ENCODE results near the gene SETBP1.

Gene SETBP1

DNA sequence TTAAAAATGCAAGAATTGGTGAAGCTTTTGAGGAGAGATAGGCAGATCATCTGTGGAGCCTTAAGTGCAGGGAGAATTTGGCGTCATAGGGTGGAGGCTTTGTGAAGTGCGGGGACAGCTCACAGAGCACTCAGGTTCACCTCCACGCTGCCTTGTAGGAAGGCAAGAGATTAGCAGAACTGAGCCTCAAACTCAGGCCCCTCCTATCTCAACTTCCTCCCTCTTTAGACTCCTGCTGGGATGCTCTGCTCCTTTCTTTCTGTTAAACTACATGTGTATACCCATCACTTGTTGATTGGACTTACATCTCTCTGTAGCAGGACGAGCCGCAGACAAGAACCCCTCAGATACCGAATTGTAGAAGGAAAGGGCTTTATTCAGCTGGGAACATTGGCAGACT is 422.2 kb downstream of the SETBP1 start:
- DNase-seq (ENCODE audit: low read depth in 4 of 4, low spot score in 1 of 4) = no peak

GRCh38 chr18:45103319-45104048 is 422.8 kb downstream of the SETBP1 start:
- DNase-seq (ENCODE audit: low read depth in 4 of 4, low spot score in 1 of 4) = no peak

GRCh38 chr18:45104049-45104395 is 423.3 kb downstream of the SETBP1 start:
- DNase-seq (ENCODE audit: low read depth in 4 of 4, low spot score in 1 of 4) = no peak

DNA sequence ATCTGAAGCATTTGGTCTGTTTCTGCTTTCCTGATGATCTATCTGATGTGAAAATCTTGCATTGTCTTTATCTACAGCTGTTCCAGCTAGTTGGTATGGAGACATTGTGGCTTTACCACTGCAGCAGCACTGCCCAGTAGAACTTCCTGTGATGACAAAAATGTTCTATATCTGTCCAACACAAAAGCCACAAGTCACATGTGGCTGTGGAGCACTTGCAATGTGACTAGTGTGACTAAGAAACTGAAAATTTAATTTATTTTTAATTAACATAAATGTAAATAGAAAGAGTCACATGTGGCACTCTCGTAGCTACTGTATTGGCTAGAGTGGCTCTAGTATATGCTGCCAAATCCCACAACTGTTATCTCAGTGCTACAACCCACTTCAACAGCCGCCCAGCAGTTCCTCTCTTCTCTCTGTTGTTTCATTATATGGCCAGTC is 425.7 kb downstream of the SETBP1 start:
- no peak for DNase-seq (ENCODE audit: low read depth in 4 of 4, low spot score in 1 of 4)

DNA sequence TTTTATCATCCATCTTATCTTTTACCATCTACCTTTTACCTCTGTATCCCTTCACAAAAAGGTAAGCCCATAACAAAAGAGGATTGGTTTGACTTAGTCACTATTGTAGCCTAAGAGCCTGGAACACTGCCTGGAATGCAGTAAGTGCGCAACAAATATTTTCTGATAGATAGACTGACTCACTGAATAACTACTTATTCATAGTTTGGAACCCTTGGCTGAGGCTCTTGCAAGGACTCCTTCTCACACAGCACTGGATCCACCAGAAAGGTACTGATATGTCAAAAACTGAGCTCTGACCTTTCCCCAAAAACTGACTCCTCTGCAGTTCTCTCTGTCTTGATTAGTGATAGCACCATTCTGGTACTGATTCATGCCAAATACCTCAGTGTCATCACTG is 426.7 kb downstream of the SETBP1 start:
- DNase-seq (ENCODE audit: low read depth in 4 of 4, low spot score in 1 of 4) = no peak

GRCh38 chr18:45108754-45109153 is 428.1 kb downstream of the SETBP1 start:
- no peak for DNase-seq (ENCODE audit: low read depth in 4 of 4, low spot score in 1 of 4)

GRCh38 chr18:45109271-45109670 is 428.6 kb downstream of the SETBP1 start:
- DNase-seq (ENCODE audit: low read depth in 4 of 4, low spot score in 1 of 4) = no peak

- DNase-seq (ENCODE audit: low read depth in 4 of 4, low spot score in 1 of 4) = no peak
These were observed 429.0 kb downstream of the SETBP1 start for GRCh38 chr18:45109706-45110105.

- DNase-seq (ENCODE audit: low read depth in 4 of 4, low spot score in 1 of 4) = no peak
These were observed 430.2 kb downstream of the SETBP1 start for GRCh38 chr18:45110577-45111501.

GRCh38 chr18:45111502-45111848 is 430.8 kb downstream of the SETBP1 start:
- no peak for DNase-seq (ENCODE audit: low read depth in 4 of 4, low spot score in 1 of 4)

GRCh38 chr18:45112682-45113081 is 432.0 kb downstream of the SETBP1 start:
- DNase-seq (ENCODE audit: low read depth in 4 of 4, low spot score in 1 of 4) = no peak

DNA sequence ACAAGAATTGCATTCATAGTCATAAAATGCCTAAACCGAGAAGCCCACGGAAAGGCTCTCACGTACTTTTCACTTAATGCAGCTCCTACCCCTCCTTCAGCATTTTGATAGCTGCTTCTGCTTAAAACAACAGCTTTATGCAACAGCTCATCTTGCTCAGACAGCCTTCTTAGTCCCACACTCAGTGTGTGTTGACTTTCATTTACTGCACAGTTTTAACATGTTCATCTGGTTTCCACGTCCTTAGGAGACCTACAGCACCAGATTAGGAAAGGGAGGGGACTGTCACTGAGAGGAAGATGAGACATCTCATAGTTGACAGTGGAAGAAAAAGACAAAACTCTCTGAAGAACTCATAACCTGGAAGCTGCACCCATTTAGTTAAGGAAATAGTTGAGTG is 435.4 kb downstream of the SETBP1 start:
- no peak for DNase-seq (ENCODE audit: low read depth in 4 of 4, low spot score in 1 of 4)
